ENCODE results near the gene MRPS23.

MRPS23 gene

DNA sequence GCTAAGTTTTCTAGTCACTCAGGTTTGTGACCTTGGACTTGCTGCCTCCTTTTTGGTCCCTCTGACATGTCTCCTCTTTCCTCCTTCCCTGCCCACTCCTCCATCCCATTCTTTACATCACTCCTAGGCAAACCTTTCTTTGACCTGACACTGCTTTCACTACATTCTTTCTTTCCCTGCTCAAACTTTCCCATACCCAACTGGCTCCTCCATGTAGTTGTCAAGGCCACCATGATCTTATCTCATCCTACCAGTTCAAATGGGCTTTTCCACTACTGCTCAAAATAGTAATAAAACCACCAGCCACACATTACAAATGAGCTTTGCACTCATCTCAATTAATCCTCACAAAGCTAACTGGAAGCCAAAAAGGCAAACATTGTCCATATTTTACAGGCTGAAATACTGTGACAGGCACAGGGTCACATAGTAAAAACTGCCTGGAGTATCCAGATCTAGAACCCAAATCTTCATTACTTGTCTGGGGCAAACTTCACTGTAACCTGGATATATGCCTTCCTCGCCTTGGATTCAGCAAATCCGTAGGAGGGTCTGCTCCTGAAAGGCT, 14.4 kb downstream of the MRPS23 start:
- DNase-seq (ENCODE audit: extremely low read depth, low read depth) = no peak
- TF ChIP-seq, protein P1, sequence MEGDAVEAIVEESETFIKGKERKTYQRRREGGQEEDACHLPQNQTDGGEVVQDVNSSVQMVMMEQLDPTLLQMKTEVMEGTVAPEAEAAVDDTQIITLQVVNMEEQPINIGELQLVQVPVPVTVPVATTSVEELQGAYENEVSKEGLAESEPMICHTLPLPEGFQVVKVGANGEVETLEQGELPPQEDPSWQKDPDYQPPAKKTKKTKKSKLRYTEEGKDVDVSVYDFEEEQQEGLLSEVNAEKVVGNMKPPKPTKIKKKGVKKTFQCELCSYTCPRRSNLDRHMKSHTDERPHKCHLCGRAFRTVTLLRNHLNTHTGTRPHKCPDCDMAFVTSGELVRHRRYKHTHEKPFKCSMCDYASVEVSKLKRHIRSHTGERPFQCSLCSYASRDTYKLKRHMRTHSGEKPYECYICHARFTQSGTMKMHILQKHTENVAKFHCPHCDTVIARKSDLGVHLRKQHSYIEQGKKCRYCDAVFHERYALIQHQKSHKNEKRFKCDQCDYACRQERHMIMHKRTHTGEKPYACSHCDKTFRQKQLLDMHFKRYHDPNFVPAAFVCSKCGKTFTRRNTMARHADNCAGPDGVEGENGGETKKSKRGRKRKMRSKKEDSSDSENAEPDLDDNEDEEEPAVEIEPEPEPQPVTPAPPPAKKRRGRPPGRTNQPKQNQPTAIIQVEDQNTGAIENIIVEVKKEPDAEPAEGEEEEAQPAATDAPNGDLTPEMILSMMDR (IDR thresholded peaks at IDR 0.05; ENCODE audit: low read depth, low read length, missing control alignments) = no peak
- no peak overlapping the region for H3K4me3 ChIP-seq (replicated peaks; ENCODE audit: low read depth, low read length)

DNA sequence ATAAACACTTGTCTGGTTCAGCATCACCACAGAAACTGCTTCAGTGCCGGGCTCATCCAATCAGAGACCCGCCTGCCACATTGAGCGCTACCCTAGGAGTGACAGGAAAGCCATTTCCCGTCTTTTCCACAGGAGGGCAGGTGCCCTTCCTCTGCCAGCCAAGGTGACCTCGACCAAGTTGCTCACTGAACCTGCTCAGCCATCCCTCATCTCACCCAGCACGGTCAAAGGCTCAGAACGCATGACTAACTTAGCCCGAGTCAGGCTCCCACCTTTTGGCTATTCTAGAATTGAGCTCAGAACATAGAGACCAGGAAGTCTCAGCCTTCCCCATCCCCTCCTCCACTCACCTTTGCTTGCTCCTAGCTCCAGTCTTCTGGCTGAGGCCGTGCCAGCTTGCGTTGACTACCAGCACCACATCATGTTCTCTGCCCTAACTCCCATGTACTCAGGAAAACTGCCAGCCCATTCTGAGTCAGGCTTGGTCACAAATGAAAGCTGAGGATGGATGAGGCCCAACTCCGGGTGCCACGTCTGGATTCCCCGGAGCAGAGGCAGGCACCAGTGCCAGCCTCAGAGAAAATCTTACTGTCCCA, 15.6 kb downstream of the MRPS23 start:
- TF ChIP-seq, protein P1 (IDR thresholded peaks at IDR 0.05; ENCODE audit: low read depth, low read length, missing control alignments) = no peak
- no peak for DNase-seq (ENCODE audit: extremely low read depth, low read depth)

DNA sequence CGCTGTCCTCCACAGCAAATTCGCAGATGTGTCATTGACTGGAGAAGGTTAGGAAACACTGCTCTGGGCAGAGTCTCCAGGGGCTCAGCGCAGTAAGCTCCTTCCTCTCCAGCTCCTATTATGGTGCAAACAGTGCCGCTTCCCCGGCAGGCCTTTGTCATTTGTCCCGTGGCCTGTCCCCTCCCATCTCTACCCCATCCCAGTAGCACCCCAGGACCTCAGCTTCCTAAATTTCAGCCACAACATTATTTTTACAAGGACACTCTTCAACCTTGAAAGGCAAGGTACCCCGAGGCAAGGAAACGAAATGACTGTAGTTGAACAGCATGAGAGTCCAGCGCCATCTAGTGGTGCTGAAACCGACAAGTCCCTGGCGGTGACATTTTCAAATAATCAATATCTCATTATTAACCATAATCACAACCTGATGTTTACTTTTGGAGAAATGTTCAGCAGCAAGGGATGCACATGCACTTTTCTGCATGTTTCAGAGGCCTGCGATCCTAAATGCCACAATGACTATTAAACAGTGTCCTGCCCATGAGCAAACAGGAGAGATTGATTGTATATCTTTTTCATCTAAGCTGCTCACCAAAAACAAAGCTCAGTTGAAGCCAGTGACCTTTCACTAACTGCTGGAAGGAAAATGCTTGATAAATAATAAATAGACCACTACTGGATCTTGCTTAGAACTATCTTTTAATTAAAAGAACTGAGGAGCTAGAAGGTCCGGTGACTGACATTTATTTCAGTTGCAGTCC, 16.5 kb downstream of the MRPS23 start:
- DNase-seq (ENCODE audit: extremely low read depth, low read depth) = peak; percentile 47
- no peak overlapping the region for H3K4me3 ChIP-seq (replicated peaks; ENCODE audit: low read depth, low read length)
- TF ChIP-seq, protein P1 (IDR thresholded peaks at IDR 0.05; ENCODE audit: low read depth, low read length, missing control alignments) = peak; percentile 93

More for the DNA sequence above, 15.6 kb downstream of the MRPS23 start:
- H3K4me3 ChIP-seq (replicated peaks; ENCODE audit: low read depth, low read length) = no peak overlapping the region

DNA sequence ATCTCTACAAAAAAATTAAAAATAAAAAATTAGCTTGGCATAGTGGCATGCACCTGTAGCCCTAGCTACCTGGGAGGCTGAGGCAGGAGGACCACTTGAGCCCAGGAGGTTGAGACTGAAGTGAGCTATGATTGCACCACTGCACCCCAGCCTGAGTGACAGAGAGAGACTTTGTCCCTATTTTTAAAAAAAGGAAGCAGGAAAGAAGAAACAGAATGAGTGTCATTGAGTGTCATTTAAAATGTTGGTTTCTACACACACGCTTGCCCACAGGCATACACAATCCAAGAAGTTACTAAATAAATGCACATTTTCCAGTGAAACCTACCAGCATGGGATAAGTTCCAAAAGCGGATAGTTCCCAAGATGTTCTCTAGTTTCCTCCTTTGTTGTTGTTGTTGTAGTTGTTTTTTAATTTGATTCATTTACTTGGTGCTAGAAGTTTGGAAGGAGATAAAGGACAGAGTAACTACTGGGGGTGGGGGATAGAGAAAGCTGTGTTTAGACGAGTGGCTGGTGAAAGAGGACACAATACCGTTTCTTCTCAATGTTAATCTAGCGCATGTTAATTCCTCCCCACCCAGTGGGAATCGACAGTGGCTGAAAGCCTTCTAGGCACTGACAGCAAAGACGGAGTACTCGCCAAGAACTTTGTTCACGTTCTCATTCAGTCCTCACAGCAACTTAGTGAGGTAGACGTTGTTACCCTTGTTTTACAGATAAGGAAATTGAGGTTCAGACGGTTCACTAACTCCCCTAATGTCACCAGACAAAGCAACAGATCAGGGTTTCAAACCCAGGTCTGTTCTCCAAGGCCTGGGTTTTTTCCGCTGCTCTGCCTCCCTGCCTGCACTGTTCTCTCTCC, 17.3 kb downstream of the MRPS23 start:
- TF ChIP-seq, protein P1 (IDR thresholded peaks at IDR 0.05; ENCODE audit: low read depth, low read length, missing control alignments) = no peak
- DNase-seq (ENCODE audit: extremely low read depth, low read depth) = no peak
- no peak overlapping the region for H3K4me3 ChIP-seq (replicated peaks; ENCODE audit: low read depth, low read length)

DNA sequence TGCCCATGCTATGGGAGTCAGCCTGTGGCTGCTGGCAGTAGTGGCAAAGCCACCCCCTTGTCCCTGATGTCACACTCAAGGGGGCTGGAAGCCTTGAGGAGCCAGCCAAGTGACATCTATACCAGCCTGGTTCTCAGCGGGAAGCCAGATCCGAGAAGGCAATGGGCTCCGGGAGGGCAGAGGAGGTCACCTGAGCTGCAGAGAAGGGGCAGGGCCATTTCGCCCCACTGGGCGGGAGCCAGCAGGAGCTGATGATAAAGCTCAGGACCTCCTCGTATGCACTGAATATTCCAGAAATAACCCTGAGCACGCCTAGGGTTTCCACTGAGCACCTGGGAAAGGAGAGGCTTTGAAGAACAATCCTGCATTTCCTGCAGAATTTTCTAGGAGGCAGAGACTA, 19.0 kb downstream of the MRPS23 start:
- H3K4me3 ChIP-seq (replicated peaks; ENCODE audit: low read depth, low read length) = no peak overlapping the region
- no peak for DNase-seq (ENCODE audit: extremely low read depth, low read depth)
- TF ChIP-seq, protein P1 (IDR thresholded peaks at IDR 0.05; ENCODE audit: low read depth, low read length, missing control alignments) = no peak

Measured in HFF-Myc (cell line).